GM21529 (cell line): Measurements from ENCODE around the gene ACADS.

Experiments
- ATAC-seq: cut with Tn5 transposase; IDR thresholded peaks from one replicate; pipeline ENCODE4 v1.9.1; 2021; ENCODE audit not compliant: unreplicated experiment

ACADS gene

DNA sequence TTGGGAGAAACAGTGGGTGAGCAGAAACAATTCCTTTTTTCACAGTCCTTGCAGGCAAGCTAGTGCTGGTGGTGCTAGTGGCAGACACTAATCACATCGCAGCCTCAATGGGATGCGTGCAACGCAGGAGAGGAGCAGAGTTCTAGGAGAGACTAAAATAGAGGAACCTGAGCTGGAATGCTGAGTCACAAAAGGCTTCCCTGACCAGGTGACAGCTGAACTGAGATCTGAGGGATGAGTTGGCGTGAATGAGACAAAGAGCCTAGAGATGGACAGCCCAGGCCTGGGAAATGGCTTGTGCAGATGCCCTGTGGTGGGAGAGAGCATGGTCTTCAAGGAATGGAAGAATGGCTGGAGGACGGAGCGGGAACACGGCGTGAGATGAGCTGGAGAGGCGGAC is 25.8 kb downstream of the ACADS start:
- ATAC-seq, result no peak

- ATAC-seq, result no peak
Measured at GRCh38 chr12:120754792-120755191, 29.2 kb downstream of the ACADS start.

DNA sequence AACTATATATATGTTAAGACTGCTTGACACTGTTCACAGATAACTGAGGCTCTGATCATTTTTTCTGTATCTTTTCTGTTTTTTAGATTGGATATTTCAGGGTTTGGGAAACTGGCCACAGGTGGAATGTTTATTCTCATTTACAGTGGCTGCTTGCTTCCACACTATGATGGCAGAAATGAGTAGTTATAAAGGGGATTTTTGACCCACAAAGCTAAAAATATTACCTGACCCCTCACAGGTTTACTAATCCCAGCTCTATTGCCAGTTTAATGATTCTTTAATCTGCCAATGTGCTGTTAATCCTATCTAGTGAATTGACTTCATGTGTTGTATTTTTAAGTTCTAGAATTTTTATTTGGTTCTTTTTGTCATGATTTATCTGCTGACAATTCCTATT is 29.6 kb downstream of the ACADS start:
- ATAC-seq, result no peak

DNA sequence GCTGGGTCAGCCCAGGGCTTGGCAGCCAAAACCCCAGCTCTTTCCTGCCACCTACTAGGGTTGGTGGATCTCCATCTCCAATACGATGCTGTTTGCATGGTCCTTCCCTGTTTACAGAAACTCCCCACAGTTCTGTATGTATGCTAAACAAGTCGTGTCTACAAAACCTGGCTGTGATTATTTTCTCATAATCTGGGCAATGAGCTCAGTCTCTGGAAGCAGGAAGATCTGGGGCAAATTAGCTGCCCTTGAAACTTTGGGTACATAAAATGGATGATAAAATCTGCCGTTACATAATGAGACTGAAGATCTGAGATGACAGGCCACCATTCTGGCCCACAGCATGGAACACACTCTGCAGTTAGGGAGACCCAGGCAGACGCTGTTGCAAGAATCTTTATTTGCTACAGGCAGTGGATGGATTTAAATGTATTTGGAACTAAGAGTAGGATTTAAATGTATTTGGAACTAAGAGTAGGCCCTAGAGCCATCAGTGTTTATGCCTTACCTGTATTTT is 31.7 kb downstream of the ACADS start:
- no peak for ATAC-seq

DNA sequence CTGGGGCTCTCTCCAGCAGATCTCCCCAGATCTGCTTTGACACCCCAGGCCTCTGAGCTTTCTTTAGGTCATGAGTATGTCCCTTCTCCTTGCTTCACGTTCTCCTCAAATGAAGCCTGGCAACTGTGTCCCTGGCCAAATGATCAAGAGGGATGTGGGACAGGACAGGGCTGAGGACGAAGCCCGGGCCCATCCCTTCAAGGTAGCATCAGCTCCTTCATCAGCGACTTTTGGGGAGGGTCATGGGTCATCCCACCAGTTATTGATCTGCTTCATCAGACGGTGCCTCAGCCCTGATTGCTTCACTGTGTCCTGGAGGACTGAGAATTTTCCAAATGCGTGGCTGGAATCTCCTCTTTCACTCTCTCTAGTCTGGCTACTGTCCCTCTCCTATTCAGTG is 32.3 kb downstream of the ACADS start:
- no peak for ATAC-seq

GRCh38 chr12:120758798-120759590 is 33.4 kb downstream of the ACADS start:
- no peak for ATAC-seq

GRCh38 chr12:120759591-120760348 is 34.1 kb downstream of the ACADS start:
- no peak for ATAC-seq

DNA sequence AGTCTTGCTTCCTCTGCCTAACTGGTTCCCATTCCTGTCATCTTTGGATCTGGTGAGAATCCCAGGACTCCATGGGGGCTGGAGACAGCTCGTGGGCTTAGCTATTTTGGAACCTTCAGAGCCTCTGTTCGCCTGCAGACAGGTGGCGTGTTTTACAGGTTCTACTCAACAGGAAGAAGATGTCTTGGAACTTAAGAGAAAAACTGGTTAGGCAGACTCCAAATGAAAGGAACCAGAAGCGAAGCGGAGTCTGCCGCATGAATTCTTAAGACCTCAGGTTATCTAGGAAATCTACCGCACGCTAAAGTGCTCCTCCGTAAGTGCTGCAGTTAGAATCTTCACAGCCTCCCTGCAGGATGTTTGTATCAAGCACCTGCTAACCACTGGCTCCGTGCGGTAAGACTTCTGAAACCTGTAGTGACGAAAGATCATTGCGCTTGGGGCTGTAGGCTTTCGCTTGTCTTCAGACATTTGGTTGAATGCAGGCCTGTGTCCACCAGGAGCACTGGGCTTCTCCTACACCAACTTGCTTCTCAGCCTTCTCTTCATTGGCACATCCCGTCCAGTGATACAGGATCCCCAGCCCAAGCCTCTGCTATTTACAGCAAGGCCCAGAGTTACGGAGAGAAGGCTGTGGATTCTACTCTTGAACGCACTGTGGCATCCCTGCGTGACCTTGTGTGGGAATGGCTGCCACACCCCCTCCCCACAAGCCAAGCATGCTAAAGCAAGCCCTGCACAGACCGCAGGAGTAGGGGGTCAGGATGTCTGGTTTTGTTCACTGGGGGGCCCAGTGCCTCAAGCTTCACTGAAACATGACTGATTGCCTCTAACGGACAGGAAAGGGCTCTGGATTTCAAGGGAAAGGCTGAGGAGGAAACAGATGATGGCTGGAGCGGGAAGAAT is 35.0 kb downstream of the ACADS start:
- no peak for ATAC-seq

DNA sequence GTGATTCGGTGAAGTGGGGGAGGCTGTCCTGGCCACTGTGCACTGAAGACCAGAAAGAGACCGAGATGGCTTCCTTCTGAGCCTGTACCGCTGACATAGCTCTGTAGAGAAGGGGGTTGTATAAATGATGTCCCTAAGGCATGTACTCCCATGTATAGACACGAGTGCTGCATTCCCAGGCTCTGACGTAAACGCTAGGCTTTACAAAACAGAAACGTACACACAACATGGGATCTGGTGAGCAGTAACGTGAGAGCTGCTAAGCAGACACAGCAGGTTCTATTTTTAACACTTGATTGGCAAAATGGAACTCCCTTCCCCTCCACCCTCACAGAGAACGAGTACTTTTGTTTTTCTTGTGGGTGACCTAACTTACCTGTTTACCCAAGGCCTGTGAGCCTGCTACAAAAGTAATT is 35.9 kb downstream of the ACADS start:
- no peak for ATAC-seq

- no peak for ATAC-seq
Measured at GRCh38 chr12:120762086-120762485, 36.5 kb downstream of the ACADS start.

DNA sequence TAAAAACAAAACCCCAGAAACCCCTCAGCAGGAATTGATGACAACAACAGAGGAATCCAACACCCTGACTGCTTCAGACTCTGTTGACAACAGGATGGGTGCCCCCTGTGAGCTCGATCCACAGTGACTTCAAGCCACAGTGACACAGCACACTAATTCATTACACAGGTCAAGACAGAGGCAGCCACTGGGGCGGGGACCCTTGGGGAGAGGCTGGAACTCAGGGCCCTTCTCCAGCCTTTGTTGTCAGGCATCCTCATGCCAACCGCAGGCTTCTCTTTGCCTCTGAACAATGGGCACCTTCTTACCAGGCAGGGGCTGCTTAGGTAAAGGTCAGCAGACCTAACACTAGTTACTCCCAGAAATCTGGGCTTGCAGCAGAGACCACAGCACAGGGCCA is 37.6 kb downstream of the ACADS start:
- ATAC-seq, result no peak

DNA sequence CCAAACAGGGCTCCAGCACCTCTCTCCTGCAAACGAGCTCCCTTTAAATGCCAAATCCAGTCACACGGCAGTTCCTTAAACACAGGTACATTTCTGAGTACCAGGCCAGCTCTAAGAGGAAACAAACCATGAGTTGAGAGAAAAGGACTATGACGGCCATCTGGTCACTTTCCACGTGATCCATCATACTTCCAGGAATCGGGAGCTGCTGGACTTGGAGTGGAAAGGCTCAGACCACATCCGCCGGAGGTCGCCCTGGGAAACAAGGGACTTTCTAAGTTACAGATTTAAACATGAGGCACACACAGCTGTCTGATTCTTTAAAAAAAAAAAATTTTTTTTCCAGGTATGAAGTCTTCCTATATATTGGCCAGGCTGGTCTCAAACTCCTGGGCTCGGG is 39.2 kb downstream of the ACADS start:
- no peak for ATAC-seq

DNA sequence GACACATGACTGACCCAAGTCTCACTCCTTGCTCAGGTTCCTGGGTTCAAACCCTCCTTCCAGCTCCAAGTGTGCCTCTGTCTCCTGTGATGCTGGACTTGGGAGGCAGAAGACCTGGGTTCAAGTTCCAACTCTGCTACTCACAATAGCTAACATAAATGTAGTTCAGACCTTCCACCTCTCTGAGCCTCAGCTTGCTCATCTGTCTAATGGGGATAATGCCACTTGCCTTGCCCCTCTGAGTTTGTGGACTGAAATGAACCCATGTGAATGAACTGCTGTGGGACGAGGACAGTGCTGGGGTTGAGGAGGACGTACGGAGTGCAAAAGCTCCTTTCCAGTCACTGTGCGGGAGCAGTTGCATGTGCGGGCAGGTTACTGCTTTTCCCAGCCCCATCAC is 40.9 kb downstream of the ACADS start:
- no peak for ATAC-seq

DNA sequence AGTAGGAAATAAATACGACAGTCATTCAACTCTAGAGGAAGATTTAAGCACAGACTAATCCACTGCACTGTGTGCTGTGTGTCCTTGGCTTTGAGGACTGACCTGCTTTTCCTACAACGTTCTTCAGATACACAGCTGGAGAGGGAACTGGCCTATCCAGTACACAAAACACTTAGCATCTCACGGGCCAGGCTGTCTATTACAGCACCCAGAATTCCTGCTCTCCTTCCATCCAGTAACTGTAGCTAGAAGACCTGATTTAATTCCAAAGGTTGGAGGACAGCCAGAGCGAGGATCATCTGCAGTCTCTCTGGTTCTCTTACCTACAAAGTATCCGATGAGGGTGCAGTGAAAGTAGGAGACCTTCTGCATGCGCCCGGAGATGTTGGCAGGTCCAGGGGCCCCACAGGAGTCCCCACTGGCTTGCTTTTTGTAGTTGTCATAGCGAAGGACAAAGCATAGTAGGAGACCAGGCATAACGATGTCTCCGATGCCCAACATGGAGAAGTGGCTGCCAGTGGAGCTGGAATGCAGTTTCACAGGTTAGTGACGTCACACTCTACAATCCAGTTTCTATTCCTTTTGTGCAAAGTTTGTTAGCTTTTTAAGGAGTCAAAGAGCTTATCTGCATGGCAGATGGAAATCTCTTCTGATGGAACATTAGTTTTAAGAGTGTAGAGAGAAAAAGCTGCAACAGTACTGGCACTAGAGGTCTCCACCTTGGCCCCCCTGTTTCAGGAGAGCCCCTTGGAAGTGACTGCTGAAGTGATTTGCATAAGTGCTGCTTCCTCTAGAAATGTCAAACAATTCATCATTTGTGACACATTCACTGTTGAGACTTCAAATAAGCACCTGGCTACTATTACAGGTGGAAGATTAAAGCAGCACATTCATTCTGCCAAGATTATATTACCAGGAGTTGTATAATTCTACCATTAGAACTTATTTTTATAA is 41.7 kb downstream of the ACADS start:
- ATAC-seq, result no peak

DNA sequence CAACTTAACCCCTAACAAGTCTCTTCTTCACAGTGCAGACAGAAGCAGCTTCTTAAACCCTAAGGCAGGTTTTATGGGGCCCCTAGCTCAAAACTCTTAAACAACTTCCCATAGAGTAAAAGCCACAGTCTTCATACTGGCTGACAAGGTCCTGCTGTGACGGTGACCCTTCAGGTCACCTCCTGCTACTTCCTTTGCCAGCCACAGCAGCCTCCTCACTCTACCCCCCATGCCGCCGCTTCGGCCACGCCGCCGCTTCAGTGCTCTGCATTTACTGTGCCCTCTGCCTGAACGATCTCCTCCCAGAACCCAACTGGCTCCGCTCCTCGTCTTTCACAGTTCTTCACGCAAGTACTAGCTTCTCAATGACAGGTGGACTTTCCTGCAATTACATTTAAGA is 45.5 kb downstream of the ACADS start:
- ATAC-seq, result no peak

DNA sequence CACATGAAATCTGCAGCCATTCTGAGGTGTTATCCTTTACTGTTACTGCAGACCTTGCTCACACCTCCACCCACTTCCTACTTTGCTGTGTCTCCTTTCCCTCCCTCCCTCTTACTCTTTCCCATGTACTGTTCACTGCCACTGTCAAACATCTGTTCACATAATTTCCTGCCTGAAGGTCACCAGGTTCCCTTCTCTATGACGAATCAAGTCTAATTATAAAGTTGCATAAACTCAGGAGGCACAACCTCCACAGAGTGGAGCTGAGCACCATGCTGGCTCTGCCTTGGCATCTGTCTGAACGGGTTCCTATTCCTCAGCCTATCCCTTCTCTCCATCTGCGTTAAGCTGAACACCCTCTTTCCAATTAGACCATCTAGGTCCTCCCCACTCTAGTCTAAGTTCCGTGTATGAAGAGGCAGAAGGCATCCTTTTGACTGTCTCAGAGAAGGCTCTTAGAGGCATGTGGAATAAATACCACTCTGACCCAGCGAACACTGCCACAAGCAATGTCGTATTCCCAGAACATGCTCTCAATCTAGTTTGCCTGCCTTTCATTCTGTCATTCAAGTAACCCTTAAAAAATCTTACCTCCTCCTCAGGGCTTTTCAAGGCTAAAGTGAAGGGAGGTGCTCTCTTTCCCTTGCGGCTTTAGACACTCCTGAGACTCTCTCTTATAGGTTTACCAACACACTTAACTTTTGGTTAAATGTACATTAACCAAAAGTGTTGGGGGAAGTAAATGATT is 48.7 kb downstream of the ACADS start:
- ATAC-seq, result no peak

GRCh38 chr12:120775862-120776552 is 50.4 kb downstream of the ACADS start:
- ATAC-seq, result no peak

- ATAC-seq, result no peak
Measured at GRCh38 chr12:120783197-120783596, 57.6 kb downstream of the ACADS start.

DNA sequence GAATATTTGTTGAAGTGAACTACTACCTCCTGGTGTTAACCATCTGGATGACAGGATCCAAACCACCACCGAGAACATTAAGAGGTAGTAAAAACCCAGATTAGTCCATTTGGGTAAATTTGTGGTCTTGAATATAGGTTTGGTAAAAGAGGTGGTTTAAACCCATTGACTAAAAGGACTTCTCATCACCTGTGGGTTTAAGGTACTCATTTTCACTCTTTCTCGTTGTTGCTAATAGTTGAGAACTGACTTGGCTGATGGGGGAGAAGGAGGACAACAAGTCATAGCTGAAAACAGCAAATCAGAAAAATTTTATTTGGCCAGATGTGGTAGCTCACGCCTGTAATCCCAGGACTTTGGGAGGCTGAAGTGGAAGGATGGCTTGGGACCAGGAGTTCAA is 59.2 kb downstream of the ACADS start:
- no peak for ATAC-seq
